Eye (tissue), 1 donor: ENCODE data around the gene PARP15.
A peak's percentile ranks its signal among the peaks of the same experiment; 100 is the strongest.
"Not testable (repeated sequence)": the region's sequence is repeated elsewhere in the genome, so short reads cannot be mapped to it uniquely, and the experiment has no call there.

Experiments
- DNase-seq: peaks from one replicate; pipeline ENCODE4 v3.0.0-alpha.2; 2015

The PARP15 gene

GRCh38 chr3:122577409-122578031 is at the start of gene PARP15:
PARP15 (plus strand) TSS chr3:122577650; CDS start chr3:122577668, 18 bp downstream.
- DNase-seq: peak; percentile 47

- DNase-seq: no peak
Measured at GRCh38 chr3:122530164-122530563, 47.3 kb upstream of the PARP15 start.

GRCh38 chr3:122533480-122533879 is 44.0 kb upstream of the PARP15 start:
- DNase-seq: no peak

- DNase-seq: no peak
Measured at GRCh38 chr3:122533931-122534334, 43.5 kb upstream of the PARP15 start.

GRCh38 chr3:122535964-122536631 is 41.4 kb upstream of the PARP15 start:
- DNase-seq: no peak

- no peak for DNase-seq
Measured at GRCh38 chr3:122536632-122537001, 40.8 kb upstream of the PARP15 start.

- no peak for DNase-seq
Measured at GRCh38 chr3:122538956-122539490, 38.4 kb upstream of the PARP15 start.

GRCh38 chr3:122546151-122546550 is 31.3 kb upstream of the PARP15 start:
- DNase-seq: no peak

GRCh38 chr3:122548076-122548475 is 29.4 kb upstream of the PARP15 start:
- DNase-seq: no peak

GRCh38 chr3:122548619-122549018 is 28.8 kb upstream of the PARP15 start:
- no peak for DNase-seq

- DNase-seq: no peak
Measured at GRCh38 chr3:122553171-122553570, 24.3 kb upstream of the PARP15 start.

GRCh38 chr3:122555275-122556071 is 22.0 kb upstream of the PARP15 start:
- DNase-seq: no peak

- no peak for DNase-seq
Measured at GRCh38 chr3:122557356-122557755, 20.1 kb upstream of the PARP15 start.

GRCh38 chr3:122558605-122559004 is 18.8 kb upstream of the PARP15 start:
- no peak for DNase-seq

- DNase-seq: no peak
Measured at GRCh38 chr3:122559906-122560305, 17.5 kb upstream of the PARP15 start.

GRCh38 chr3:122560680-122561079 is 16.8 kb upstream of the PARP15 start:
- peak; percentile 80 for DNase-seq

GRCh38 chr3:122562923-122563716 is 14.3 kb upstream of the PARP15 start:
- no peak for DNase-seq

GRCh38 chr3:122563717-122564025 is 13.8 kb upstream of the PARP15 start:
- DNase-seq: no peak

GRCh38 chr3:122564155-122564912 is 13.1 kb upstream of the PARP15 start, which contains the start of the genes DTX3L and PARP9:
DTX3L (plus strand) TSS chr3:122564338; CDS start chr3:122564427, 89 bp downstream.
PARP9 (minus strand) TSS chr3:122564300; CDS start chr3:122559620, 4,680 bp downstream.
- DNase-seq: peak; percentile 87

GRCh38 chr3:122568131-122568530 is 9.3 kb upstream of the PARP15 start:
- DNase-seq: not testable (repeated sequence)

- no peak for DNase-seq
Measured at GRCh38 chr3:122568755-122569154, 8.7 kb upstream of the PARP15 start.

- no peak for DNase-seq
Measured at GRCh38 chr3:122572940-122573412, 4.5 kb upstream of the PARP15 start.
